ENCODE data around the gene SFXN3. TPM values are rescaled to one million over a fixed set of nuclear protein-coding genes. Genes with fewer than 3 reads are reported as not detected.

SFXN3 gene
- total and polyA plus RNA-seq, 2 of the 13 experiments (the other 11 are each of a cell fraction or from before 2014, with no cell fraction given): 16.8 to 71.5 TPM

DNA sequence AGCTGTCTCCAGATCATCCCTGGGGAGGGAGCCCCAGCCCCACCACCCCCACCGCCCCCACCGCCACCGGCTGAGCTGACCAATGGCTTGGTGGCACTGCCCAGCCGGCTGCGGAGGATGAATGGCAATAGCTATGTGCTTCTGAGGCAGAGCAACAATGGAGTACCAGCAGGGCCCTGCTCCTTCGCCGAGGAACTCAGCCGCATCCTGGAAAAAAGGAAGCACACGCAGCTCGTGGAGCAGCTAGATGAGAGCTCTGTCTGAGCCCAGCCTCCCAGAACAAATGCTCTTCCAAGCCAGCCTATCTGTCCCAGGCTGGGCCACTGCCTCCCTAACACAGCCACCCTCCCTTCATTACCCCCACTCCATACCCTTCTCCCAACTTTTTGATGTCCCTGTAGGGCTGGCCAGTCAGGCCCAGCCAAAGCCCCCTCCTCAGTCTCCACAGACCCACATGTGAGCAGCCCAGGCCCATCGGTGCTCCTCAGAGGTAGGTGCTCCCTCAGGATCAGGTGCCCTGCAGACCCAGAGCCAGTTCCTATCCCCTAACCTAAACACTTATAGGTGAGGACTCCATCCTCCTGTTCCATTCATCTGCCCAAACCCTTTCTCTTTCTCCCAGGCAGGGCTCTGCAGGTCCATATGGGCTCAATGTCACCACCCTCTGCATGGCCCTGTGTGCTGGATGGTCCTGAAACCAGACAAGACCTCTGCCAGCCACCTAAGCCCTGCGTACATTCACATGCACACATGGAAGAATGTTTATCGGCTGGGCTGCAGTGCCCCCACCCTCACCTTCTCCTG, 47.0 kb upstream of the SFXN3 start:
- BruUV-seq (replicated peaks): no TSS peak

DNA sequence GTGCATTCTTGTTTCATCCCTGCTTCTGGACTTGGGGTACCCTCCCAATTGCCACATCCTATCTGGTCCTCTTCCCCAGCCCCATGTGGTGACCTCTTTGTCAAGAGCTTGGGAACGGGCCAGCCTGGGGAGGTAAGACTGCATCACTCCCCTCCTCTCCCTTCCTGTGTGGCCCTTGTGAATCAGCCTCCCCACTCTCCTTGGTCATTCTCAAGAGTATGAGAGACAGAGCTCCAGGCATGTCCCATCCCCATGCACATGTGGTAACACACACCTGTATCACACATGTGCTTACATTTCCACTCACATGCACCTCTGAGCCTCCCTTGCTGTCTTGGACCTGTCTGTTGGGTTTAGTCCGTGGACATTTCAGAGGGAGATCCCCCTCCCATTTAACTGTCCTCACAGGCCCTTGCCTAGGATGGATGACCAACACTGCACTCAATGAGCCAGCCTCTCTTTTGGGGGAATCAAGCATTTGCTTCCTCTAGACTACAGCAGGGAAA, 46.3 kb upstream of the SFXN3 start:
- intact Hi-C loops (cut with micrococcal nuclease; ENCODE audit: unreplicated experiment): no loop called here
- 0 out of 2 replicates have a peak overlapping the region, but pooled peaks have one; percentile 19 for H3K9ac ChIP-seq (ENCODE audit: insufficient read depth, low read depth, low read length)
- peak overlapping the region; percentile 83 for H3K27ac ChIP-seq (ENCODE audit: extremely low read length, insufficient read depth, low read length)
- POLR2A ChIA-PET: interaction anchor here (0.5 to 23.0 kb wide), 9 partner anchors 8 to 103 kb away, joined by 3 to 277 read pairs (median 5); partner anchors contain the start of genes KAZALD1, LZTS2, PDZD7 and SEMA4G
- no peak overlapping the region for H3K4me2 ChIP-seq (ENCODE audit: low read depth, low read length)
- no TSS peak for BruUV-seq (replicated peaks)
- H3K4me1 ChIP-seq (ENCODE audit: insufficient read depth, low read length): peaks cover 41% of the 10 kb centered on the region
- no peaks in the 10 kb centered on the region for H3K9me3 ChIP-seq (ENCODE audit: low read length)
- no peak overlapping the region for H3K4me3 ChIP-seq (replicated peaks in 1 of 3; ENCODE audit: insufficient read depth in 1 of 3, low read depth in 2 of 3, low read length in 3 of 3)
- no peak overlapping the region for H2AFZ ChIP-seq (ENCODE audit: low read length)
- peaks cover 20 to 59% of the 10 kb centered on the region in 2 experiments for H3K36me3 ChIP-seq (replicated peaks in 1 of 2; ENCODE audit: control insufficient read depth in 1 of 2, insufficient read depth in 2 of 2, low read length in 2 of 2)
- peaks cover 33% of the 10 kb centered on the region for H3K79me2 ChIP-seq (ENCODE audit: insufficient read depth, low read length)
- 96% methylated on average over 2 of the region's 2 CpGs for WGBS (ENCODE audit: low lambda C conversion rate)
- no peak for FAIRE-seq
- no peak for ATAC-seq
- CTCF ChIA-PET (ENCODE audit: low intra/inter-chr PET ratio, low total read pairs): interaction anchor here (1.3 to 1.4 kb wide), 2 partner anchors 16 to 28 kb away, joined by 4 to 5 read pairs; partner anchors contain the start of gene SEMA4G
- in situ Hi-C loops (cut with HindIII; ENCODE audit: extremely low pct_ligation_motif_present, low pct_unique_long_range_greater_than_20kb): no loop called here
- DNase-seq (ENCODE audit: low spot score): no peak
- no peaks in the 10 kb centered on the region for H4K20me1 ChIP-seq (ENCODE audit: insufficient read depth, low read length)
- no peaks in the 10 kb centered on the region; a peak in 1 of 5 replicates for H3K27me3 ChIP-seq (ENCODE audit: control insufficient read depth in 1 of 2, insufficient read depth in 2 of 2, low read length in 2 of 2)
- TF ChIP-seq PAF1 (CRISPR knock-in tag; IDR thresholded peaks at IDR 0.05) (peak; percentile 92; the same call in 1 of the 2 replicates), KDM2A (CRISPR knock-in tag; IDR thresholded peaks at IDR 0.05; ENCODE audit: borderline replicate concordance, low read depth) (peak; percentile 4; the same call in 1 of the 2 replicates), ZMYM3 (CRISPR knock-in tag; IDR thresholded peaks at IDR 0.05) (no peak), PHF8 (CRISPR knock-in tag; IDR thresholded peaks at IDR 0.05) (no peak), SSRP1 (CRISPR knock-in tag; IDR thresholded peaks at IDR 0.05) (peak; percentile 2; the same call in 1 of the 2 replicates), POLR2A (IDR thresholded peaks at IDR 0.05; ENCODE audit: insufficient read depth in 1 of 2, low read depth in 2 of 2, low read length in 2 of 2) (peak; percentile 1 to 37; a peak in 1 of 4 replicates), ZNF781 (CRISPR knock-in tag; IDR thresholded peaks at IDR 0.05; ENCODE audit: borderline replicate concordance, not compliant biosample characterization) (peak; percentile 25), JUND (CRISPR knock-in tag; IDR thresholded peaks at IDR 0.05) (no peak)
- TF ChIP-seq, protein P1, sequence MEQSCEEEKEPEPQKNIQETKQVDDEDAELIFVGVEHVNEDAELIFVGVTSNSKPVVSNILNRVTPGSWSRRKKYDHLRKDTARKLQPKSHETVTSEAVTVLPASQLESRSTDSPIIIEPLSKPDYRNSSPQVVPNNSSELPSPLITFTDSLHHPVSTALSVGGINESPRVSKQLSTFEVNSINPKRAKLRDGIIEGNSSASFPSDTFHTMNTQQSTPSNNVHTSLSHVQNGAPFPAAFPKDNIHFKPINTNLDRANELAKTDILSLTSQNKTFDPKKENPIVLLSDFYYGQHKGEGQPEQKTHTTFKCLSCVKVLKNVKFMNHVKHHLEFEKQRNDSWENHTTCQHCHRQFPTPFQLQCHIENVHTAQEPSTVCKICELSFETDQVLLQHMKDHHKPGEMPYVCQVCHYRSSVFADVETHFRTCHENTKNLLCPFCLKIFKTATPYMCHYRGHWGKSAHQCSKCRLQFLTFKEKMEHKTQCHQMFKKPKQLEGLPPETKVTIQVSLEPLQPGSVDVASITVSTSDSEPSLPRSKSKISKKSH (CRISPR knock-in tag; IDR thresholded peaks at IDR 0.05; ENCODE audit: borderline replicate concordance): peak; percentile 45; the same call in 1 of the 2 replicates
- TF ChIP-seq, protein P2, sequence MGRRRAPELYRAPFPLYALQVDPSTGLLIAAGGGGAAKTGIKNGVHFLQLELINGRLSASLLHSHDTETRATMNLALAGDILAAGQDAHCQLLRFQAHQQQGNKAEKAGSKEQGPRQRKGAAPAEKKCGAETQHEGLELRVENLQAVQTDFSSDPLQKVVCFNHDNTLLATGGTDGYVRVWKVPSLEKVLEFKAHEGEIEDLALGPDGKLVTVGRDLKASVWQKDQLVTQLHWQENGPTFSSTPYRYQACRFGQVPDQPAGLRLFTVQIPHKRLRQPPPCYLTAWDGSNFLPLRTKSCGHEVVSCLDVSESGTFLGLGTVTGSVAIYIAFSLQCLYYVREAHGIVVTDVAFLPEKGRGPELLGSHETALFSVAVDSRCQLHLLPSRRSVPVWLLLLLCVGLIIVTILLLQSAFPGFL (CRISPR knock-in tag; IDR thresholded peaks at IDR 0.05): no peak

More for the DNA sequence above, 47.0 kb upstream of the SFXN3 start:
- H4K20me1 ChIP-seq (ENCODE audit: insufficient read depth, low read length): no peaks in the 10 kb centered on the region
- POLR2A ChIA-PET: interaction anchor here (0.5 to 23.0 kb wide), 4 partner anchors 7 to 77 kb away, joined by 3 to 277 read pairs (median 31); partner anchors contain the start of genes KAZALD1, LZTS2 and SEMA4G
- no peak overlapping the region for H3K4me3 ChIP-seq (replicated peaks in 1 of 3; ENCODE audit: insufficient read depth in 1 of 3, low read depth in 2 of 3, low read length in 3 of 3)
- in situ Hi-C loops (cut with HindIII; ENCODE audit: extremely low pct_ligation_motif_present, low pct_unique_long_range_greater_than_20kb): no loop called here
- intact Hi-C loops (cut with micrococcal nuclease; ENCODE audit: unreplicated experiment): no loop called here
- FAIRE-seq (no peak), ATAC-seq (no peak), DNase-seq (ENCODE audit: low spot score) (no peak)
- no peak overlapping the region for H3K4me2 ChIP-seq (ENCODE audit: low read depth, low read length)
- no peak overlapping the region for H3K27ac ChIP-seq (ENCODE audit: extremely low read length, insufficient read depth, low read length)
- no peaks in the 10 kb centered on the region; a peak in 1 of 5 replicates for H3K27me3 ChIP-seq (ENCODE audit: control insufficient read depth in 1 of 2, insufficient read depth in 2 of 2, low read length in 2 of 2)
- peaks cover 19 to 57% of the 10 kb centered on the region in 2 experiments for H3K36me3 ChIP-seq (replicated peaks in 1 of 2; ENCODE audit: control insufficient read depth in 1 of 2, insufficient read depth in 2 of 2, low read length in 2 of 2)
- peaks cover 34% of the 10 kb centered on the region for H3K4me1 ChIP-seq (ENCODE audit: insufficient read depth, low read length)
- no peak overlapping the region for H2AFZ ChIP-seq (ENCODE audit: low read length)
- CTCF ChIA-PET (ENCODE audit: low intra/inter-chr PET ratio, low total read pairs): interaction anchor here (1.3 kb wide), 1 partner anchor 29 kb away, joined by 4 read pairs; no protein-coding TSS in a partner anchor
- TF ChIP-seq ZNF263 (CRISPR knock-in tag; IDR thresholded peaks at IDR 0.05) (peak; percentile 90), MBNL3 (CRISPR knock-in tag; conservative IDR thresholded peaks at IDR 0.05) (no peak), KDM2A (CRISPR knock-in tag; IDR thresholded peaks at IDR 0.05; ENCODE audit: borderline replicate concordance, low read depth) (0 out of 2 replicates have a peak, but pooled peaks have one; percentile 19), ZSCAN30 (CRISPR knock-in tag; IDR thresholded peaks at IDR 0.05) (0 out of 2 replicates have a peak, but pooled peaks have one; percentile 1), AGO2 (optimal IDR thresholded peaks at IDR 0.05; ENCODE audit: low read depth, low read length) (peak; percentile 37), ZNF879 (CRISPR knock-in tag; IDR thresholded peaks at IDR 0.05) (no peak), POLR2A (IDR thresholded peaks at IDR 0.05; ENCODE audit: insufficient read depth in 1 of 2, low read depth in 2 of 2, low read length in 2 of 2) (peak; percentile 12 to 47; a peak in 3 of 4 replicates), POLR2G (IDR thresholded peaks at IDR 0.05; ENCODE audit: low read depth, low read length) (peak; percentile 51; the same call in 1 of the 2 replicates), MAFG (CRISPR knock-in tag; IDR thresholded peaks at IDR 0.05) (no peak), ZNF605 (CRISPR knock-in tag; IDR thresholded peaks at IDR 0.05) (no peak), PHF21A (CRISPR knock-in tag; IDR thresholded peaks at IDR 0.05) (peak; percentile 20; the same call in 1 of the 2 replicates)
- no peaks in the 10 kb centered on the region for H3K9me3 ChIP-seq (ENCODE audit: low read length)
- WGBS (ENCODE audit: low lambda C conversion rate): 98% methylated on average over 12 of the region's 13 CpGs
- no peak overlapping the region for H3K9ac ChIP-seq (ENCODE audit: insufficient read depth, low read depth, low read length)
- H3K79me2 ChIP-seq (ENCODE audit: insufficient read depth, low read length): peaks cover 27% of the 10 kb centered on the region
